GM10266 (cell line): ENCODE measurements around the gene LCORL.
"Not testable (repeated sequence)": the region's sequence is repeated elsewhere in the genome, so short reads cannot be mapped to it uniquely, and the experiment has no call there.

Source experiments
- DNase-seq: peaks from one replicate; pipeline ENCODE4 v3.0.0; 2012; ENCODE audit errors: extremely low spot score
- CTCF ChIP-seq: IDR thresholded peaks from 2 replicates; pipeline ENCODE4 v1.5.1; 2012; ENCODE audit warnings: mild to moderate bottlenecking, low read depth; ENCODE audit not compliant: control insufficient read depth, insufficient read depth; ENCODE audit errors: missing control alignments

LCORL gene

GRCh38 chr4:18051281-18051680 lies 29.7 kb upstream of the LCORL start:
- DNase-seq: no peak
- no peak for TF ChIP-seq CTCF

- no peak for TF ChIP-seq CTCF
- no peak for DNase-seq
Observed at GRCh38 chr4:18050448-18050847, 28.9 kb upstream of the LCORL start.

GRCh38 chr4:18049446-18049845 lies 27.9 kb upstream of the LCORL start:
- TF ChIP-seq CTCF: no peak
- DNase-seq: no peak

- TF ChIP-seq CTCF: no peak
- no peak for DNase-seq
Observed at GRCh38 chr4:18042754-18043153, 21.2 kb upstream of the LCORL start.

- TF ChIP-seq CTCF: no peak
- no peak for DNase-seq
Observed at GRCh38 chr4:18042012-18042411, 20.5 kb upstream of the LCORL start.

GRCh38 chr4:18041114-18041513 lies 19.6 kb upstream of the LCORL start:
- no peak for TF ChIP-seq CTCF
- no peak for DNase-seq

- no peak for TF ChIP-seq CTCF
- no peak for DNase-seq
Observed at GRCh38 chr4:18039113-18039512, 17.6 kb upstream of the LCORL start.

- not testable (repeated sequence) for DNase-seq
Observed at GRCh38 chr4:18036369-18036768, 14.8 kb upstream of the LCORL start.
